ENCODE measurements around the gene RERE.

- TF ChIP-seq CTCF (conservative IDR thresholded peaks at IDR 0.05 in 1 of 2, IDR thresholded peaks at IDR 0.05 in 1 of 2; ENCODE audit: extremely low read depth in 1 of 2, insufficient read depth in 1 of 2, low read depth in 1 of 2, low read length in 2 of 2) = no peak
- no peak for TF ChIP-seq EZH2 (IDR thresholded peaks at IDR 0.05; ENCODE audit: borderline replicate concordance, low read length)
Observed at GRCh38 chr1:8847990-8848389, 30.6 kb upstream of the RERE start.
